GM21619 (cell line): ENCODE measurements around the gene DEFB131A.
"Not testable (repeated sequence)": the region's sequence is repeated elsewhere in the genome, so short reads cannot be mapped to it uniquely, and the experiment has no call there.

Experiments
- ATAC-seq: cut with Tn5 transposase; IDR thresholded peaks from one replicate; pipeline ENCODE4 v1.9.1; 2021; ENCODE audit not compliant: unreplicated experiment

Gene DEFB131A, protein sequence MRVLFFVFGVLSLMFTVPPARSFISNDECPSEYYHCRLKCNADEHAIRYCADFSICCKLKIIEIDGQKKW

DNA sequence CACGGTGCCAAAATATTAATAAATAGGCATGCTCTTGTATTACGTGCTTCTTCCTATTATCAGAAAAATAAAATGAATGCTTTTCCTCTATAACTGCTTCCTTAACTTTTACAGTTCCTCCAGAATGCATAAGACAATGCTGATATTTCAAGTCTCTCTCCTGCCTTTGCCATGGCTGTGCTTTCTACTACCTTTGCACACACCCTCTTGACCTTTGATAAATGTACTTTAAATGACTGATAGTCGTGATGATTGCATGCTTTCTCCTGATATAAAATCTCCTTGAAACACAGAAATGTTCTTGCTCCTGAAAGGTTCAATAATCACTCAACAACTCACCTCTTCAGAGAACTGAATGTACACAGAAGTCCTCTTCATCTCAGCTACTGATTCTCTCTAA is at the start of gene DEFB131A:
Gene DEFB131A (plus strand): TSS at position 301 of the 400 bp plus-strand sequence. CDS start 120 bp downstream, outside the sequence.
- not testable (repeated sequence) for ATAC-seq

GRCh38 chr4:9405774-9406173 is 38.4 kb upstream of the DEFB131A start:
- ATAC-seq, result not testable (repeated sequence)

- not testable (repeated sequence) for ATAC-seq
Measured at GRCh38 chr4:9406491-9406890, 37.7 kb upstream of the DEFB131A start.

DNA sequence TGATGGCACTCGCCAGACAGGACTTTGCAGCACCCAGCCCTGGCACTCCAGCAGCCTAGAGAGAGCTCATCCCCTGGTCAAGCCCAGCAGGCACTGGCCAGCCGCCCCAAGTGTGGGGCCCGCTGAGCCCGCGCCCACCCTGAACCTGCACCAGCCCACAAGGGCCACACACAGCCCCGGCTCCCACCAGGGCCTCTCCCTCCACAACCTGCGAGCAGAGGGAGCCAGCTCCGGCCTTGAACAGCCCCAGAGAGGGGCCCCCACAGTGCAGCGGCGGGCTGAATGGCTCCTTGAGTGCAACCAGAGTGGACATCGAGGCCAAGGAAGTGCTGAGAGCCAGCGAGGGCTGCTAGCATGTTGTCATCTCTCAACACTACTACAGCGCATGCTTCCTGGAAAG is 34.4 kb upstream of the DEFB131A start:
- ATAC-seq, result no peak

GRCh38 chr4:9421884-9422455 is 22.2 kb upstream of the DEFB131A start:
- ATAC-seq, result not testable (repeated sequence)

DNA sequence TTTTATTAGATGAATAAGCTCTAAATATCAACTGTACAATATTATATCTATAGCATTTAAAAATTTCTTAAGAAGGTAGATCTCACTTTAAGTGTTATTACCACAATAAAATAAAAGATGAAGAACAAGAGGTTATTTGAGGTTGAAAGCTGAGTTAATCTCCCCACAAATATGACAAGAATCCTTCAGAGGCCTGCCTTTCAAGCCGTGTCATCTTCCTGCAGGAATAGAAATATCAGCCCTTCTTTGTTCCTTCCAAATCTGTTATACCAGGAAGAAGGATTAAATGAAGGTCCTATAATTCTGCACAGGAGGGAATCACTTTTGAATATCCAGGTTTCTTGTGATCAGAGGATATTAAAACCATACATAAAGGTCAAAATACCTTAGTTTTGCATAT is 18.3 kb upstream of the DEFB131A start:
- ATAC-seq, result not testable (repeated sequence)

DNA sequence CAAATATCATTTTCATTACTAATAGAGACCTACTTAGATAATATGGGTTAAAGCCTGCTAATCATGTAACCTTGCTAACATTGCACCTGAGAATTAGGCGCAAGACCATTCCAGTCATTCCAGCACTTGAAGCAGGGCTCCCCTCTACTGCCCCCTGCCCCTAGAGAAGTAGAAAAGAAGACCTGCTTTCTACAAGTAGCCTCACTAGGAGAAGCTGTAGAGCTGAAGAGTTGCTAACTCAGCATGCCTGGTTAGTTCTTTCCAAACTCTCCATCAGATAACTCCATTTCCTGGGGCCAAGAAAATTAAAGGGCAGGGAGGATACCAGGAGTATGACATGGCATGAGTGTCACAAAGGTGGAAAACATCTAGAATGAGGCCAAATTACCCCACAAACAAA is 14.2 kb upstream of the DEFB131A start:
- ATAC-seq, result not testable (repeated sequence)

GRCh38 chr4:9433320-9433719 is 10.9 kb upstream of the DEFB131A start:
- not testable (repeated sequence) for ATAC-seq

GRCh38 chr4:9436728-9437127 is 7.5 kb upstream of the DEFB131A start:
- not testable (repeated sequence) for ATAC-seq

- ATAC-seq, result not testable (repeated sequence)
Measured at GRCh38 chr4:9442355-9442754, 1.9 kb upstream of the DEFB131A start.

- not testable (repeated sequence) for ATAC-seq
Measured at GRCh38 chr4:9444681-9445080, 467 bp downstream of the DEFB131A start.

DNA sequence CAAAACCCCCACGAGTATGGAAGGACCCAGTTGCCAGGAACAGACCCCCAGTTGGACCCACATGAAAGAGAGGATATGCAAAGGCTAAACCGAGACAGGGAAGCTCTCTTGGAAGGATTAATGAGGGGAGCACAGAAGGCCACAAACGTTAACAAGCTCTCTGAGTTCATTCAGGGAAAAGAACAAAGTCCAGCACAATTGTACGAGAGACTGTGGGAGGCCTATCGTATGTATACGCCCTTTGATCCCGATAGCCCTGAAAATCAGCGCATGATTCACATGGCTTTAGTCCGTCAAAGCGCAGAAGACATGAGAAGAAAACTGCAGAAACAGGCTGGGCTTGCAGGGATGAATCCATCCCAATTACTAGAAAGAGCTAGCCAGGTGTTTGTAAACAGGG is 8.0 kb downstream of the DEFB131A start:
- ATAC-seq, result not testable (repeated sequence)

- ATAC-seq, result not testable (repeated sequence)
Measured at GRCh38 chr4:9454284-9454683, 10.1 kb downstream of the DEFB131A start.

DNA sequence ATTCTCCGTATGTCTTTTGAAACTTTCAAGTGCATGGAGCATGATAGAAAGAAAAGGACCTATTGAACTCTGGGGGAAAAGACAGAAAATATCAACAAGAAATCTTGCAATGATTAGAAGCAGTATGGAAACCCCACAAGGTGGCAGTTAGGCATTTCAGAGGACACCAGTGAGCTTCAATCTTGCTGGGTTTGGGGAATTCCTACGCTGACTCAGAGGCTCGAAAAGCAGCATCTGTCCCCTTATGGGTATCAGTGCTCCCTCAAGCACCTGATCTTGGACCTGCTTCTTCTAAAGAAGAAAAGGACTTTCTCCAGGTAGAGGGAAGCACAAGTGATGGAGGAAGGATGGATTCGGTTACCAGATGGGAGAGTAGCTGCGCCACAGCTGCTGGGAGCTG is 10.8 kb downstream of the DEFB131A start:
- not testable (repeated sequence) for ATAC-seq

- ATAC-seq, result not testable (repeated sequence)
Measured at GRCh38 chr4:9479466-9479865, 35.3 kb downstream of the DEFB131A start.

- not testable (repeated sequence) for ATAC-seq
Measured at GRCh38 chr4:9480066-9480465, 35.9 kb downstream of the DEFB131A start.

GRCh38 chr4:9482871-9483270 is 38.7 kb downstream of the DEFB131A start:
- not testable (repeated sequence) for ATAC-seq

DNA sequence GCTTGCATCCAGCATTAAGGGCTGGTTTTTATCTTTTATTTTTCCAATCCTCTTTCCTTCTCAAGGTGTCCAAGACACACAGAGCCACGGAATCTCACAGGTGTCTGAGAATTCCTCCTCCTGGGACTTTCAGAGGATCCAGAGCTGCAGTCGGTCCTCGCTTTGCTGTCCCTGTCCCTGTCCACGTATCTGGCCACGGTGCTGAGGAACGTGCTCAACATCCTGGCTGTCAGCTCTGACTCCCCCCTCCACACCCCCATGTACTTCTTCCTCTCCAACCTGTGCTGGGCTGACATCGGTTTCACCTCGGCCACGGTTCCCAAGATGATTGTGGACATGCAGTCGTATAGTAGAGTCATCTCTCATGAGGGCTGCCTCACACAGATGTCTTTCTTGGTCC is 39.5 kb downstream of the DEFB131A start:
- not testable (repeated sequence) for ATAC-seq

- not testable (repeated sequence) for ATAC-seq
Measured at GRCh38 chr4:9486880-9487279, 42.7 kb downstream of the DEFB131A start.

DNA sequence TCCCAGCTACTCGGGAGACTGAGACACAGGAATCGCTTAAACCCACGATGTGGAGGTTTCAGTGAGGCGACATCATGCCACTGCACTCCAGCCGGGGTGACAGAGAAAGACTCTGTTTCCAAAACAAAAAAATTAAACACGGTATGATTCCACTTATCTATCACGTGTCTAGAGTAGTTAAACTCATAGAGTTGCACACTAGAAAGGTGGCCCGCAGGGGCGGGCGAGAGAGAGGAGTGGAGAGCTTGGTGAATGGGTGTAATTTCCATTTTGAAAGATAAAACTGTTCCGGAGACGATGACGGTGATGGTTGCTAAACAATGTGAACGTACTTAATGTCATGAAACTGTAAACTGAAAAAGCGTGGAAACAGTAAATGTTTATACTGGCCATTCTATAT is 44.6 kb downstream of the DEFB131A start:
- ATAC-seq, result not testable (repeated sequence)

- ATAC-seq, result not testable (repeated sequence)
Measured at GRCh38 chr4:9490496-9490895, 46.3 kb downstream of the DEFB131A start.

DNA sequence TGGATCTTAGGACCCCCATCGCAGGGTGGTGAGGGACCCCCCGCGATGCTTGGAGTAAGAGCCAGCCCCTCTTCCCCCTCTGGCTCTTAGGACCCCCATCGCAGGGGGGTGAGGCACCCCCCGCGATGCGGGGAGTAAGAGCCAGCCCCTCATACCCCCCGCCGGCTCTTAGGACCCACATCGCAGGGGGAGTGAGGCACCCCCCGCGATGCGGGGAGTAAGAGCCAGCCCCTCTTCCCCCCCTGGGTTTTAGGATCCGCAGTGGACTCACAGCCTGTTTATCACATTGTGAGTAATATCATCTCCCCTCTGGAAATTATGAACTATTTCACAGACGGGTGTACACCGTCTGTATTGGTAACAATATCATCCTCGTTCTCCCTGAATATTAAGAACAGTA is 46.8 kb downstream of the DEFB131A start:
- ATAC-seq, result not testable (repeated sequence)

DNA sequence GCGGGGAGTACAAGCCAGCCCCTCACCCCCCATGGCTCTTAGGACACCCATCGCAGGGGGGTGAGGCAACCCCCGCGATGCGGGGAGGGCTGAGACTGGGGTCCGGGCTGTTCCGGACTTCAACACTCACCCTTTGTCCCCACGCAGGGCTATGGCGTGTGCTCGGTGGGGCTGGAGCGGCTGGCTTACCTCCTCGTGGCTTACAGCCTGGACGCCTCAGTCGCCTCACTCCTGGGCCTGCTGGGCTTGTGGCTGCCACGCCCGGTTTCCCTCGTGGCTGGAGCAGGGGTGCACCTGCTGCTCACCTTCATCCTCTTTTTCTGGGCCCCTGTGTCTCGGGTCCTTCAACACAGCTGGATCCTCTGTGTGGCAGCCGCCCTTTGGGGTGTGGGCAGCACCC is 49.4 kb downstream of the DEFB131A start:
- not testable (repeated sequence) for ATAC-seq
